A549 treated with CORT108297 at 1 μM for 4 hours (cell line): ENCODE results near the gene TRABD2B. TPM values are rescaled to one million over a fixed set of nuclear protein-coding genes. Genes with fewer than 3 reads are reported as not detected.

Experiments used
- total RNA-seq: library from RNA; stranded (reverse); fragments of 200-300 nt; extraction: Qiagen RNA extraction; gene quantifications from 5 replicates; pipeline ENCODE4 v1.2.3, GENCODE V29; 2022

The TRABD2B gene
- total RNA-seq = 0.45 to 1.4 TPM (median 0.60 TPM) in 5 replicates

DNA sequence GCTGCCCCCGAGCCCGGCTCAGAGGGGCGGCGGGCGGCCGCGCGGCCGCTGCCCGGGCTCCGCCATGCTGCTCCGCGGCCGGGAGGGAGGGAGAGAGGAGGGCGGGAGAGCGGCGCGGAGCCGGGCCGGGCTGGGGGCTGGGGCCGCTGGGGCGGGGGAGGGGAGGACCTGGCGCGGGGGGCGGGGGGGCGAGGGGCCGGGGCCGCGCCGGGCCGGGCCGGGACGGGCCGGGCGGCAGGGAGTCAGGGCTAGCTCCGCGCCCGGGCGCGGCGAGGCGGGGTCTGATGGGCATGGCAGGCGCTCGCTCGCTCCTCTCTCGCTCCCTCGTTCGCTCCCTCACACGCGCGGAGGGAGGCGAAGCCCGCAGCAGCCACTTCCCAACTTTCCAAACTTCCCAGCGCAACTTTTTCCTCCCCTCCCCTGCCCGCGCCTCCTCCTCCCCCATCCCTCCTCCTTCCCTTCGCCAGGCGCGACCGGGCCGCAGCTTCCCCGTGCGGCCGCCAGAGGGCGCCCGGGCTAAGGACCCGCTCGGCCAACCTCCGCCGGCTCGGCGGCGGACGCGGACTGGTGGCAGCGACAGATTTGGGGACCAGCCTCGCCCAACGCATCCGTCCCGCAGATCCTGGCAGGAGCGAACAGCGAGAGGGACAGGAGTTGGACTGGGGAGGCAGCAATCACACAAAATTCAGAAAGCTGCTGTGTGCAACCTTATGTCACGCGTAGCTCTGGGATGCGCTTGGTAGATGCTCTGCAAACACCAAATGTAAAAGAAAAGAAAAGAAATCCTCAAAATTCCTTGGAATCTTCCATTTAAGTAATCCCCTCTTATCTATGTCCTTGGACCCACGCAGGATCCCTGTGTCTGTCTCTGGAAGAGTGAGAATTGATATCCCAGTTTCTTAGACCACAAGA is at the start of gene TRABD2B:
Gene TRABD2B, minus strand, starts transcription at position 97 of the 912 bp plus-strand sequence.

Other genes with a start within 250 kb of the TRABD2B start
- gene SLC5A9, start 225.3 kb upstream of the TRABD2B start, total RNA-seq = not detected in 5 replicates